ENCODE measurements around the gene SLC39A7. TPM values are rescaled to one million over a fixed set of nuclear protein-coding genes. Genes with fewer than 3 reads are reported as not detected.

SLC39A7 gene
- total and polyA plus RNA-seq, 2 of the 13 experiments (the other 11 are each of a cell fraction or from before 2014, with no cell fraction given) = 142 to 229 TPM

GRCh38 chr6:33199687-33200218 lies 914 bp upstream of the SLC39A7 start (continued):
- no peak for TF ChIP-seq ZNF318 (CRISPR knock-in tag; IDR thresholded peaks at IDR 0.05)
- TF ChIP-seq ZNF432 (CRISPR knock-in tag; IDR thresholded peaks at IDR 0.05; ENCODE audit: borderline replicate concordance) = no peak
- no peak for TF ChIP-seq SIX4 (CRISPR knock-in tag; IDR thresholded peaks at IDR 0.05)
- no peak for TF ChIP-seq DBP (CRISPR knock-in tag; IDR thresholded peaks at IDR 0.05; ENCODE audit: not compliant biosample characterization)
- no peak; the same call in 1 of the 2 replicates for TF ChIP-seq ZNF205 (CRISPR knock-in tag; IDR thresholded peaks at IDR 0.05)
- no peak for TF ChIP-seq STAT6 (CRISPR knock-in tag; IDR thresholded peaks at IDR 0.05; ENCODE audit: borderline replicate concordance)
- TF ChIP-seq ZNF230 (CRISPR knock-in tag; IDR thresholded peaks at IDR 0.05) = peak; percentile 58; the same call in 1 of the 2 replicates
- TF ChIP-seq ZNF180 (CRISPR knock-in tag; IDR thresholded peaks at IDR 0.05; ENCODE audit: borderline replicate concordance, low read depth) = no peak
- no peak for TF ChIP-seq ZFP36 (IDR thresholded peaks at IDR 0.05; ENCODE audit: borderline replicate concordance, low read depth, low read length, partially characterized antibody)
- TF ChIP-seq TSC22D2 (CRISPR knock-in tag; IDR thresholded peaks at IDR 0.05; ENCODE audit: borderline replicate concordance) = no peak
- TF ChIP-seq SRY (CRISPR knock-in tag; IDR thresholded peaks at IDR 0.05) = peak; percentile 18; the same call in 1 of the 2 replicates
- TF ChIP-seq THAP7 (CRISPR knock-in tag; IDR thresholded peaks at IDR 0.05) = peak; percentile 28
- TF ChIP-seq ATF4 (CRISPR knock-in tag; IDR thresholded peaks at IDR 0.05) = no peak; a peak in 2 of 4 replicates
- no peak for TF ChIP-seq RBM22 (optimal IDR thresholded peaks at IDR 0.05; ENCODE audit: low read length)
